NT2/D1 (cell line): ENCODE data around the gene RNF114.

ENCODE experiments used
- DNase-seq: peaks from one replicate; pipeline ENCODE4 v3.0.0-alpha.2; 2011; ENCODE audit warnings: low read depth, low spot score
- H3K27me3 ChIP-seq: 2 replicates; pipeline ENCODE4 v1.6.0; 2011; ENCODE audit warnings: mild to moderate bottlenecking; ENCODE audit not compliant: insufficient read length, insufficient read depth
- H3K36me3 ChIP-seq: 2 replicates; pipeline ENCODE4 v1.6.1; 2011; ENCODE audit warnings: mild to moderate bottlenecking, low read length, mixed read lengths; ENCODE audit not compliant: insufficient read depth, insufficient read length
- H3K4me1 ChIP-seq: 2 replicates; pipeline ENCODE4 v1.5.1; 2011; ENCODE audit not compliant: insufficient read depth, insufficient read length
- H3K4me3 ChIP-seq: 2 replicates; pipeline ENCODE4 v1.5.1; 2011; ENCODE audit warnings: low read depth; ENCODE audit not compliant: insufficient read length
- H3K9ac ChIP-seq: 2 replicates; pipeline ENCODE4 v1.6.0; 2011; ENCODE audit warnings: low read depth; ENCODE audit not compliant: insufficient read length
- H3K9me3 ChIP-seq: 2 replicates; pipeline ENCODE4 v1.5.1; 2011; ENCODE audit warnings: mild to moderate bottlenecking, low read length; ENCODE audit not compliant: insufficient read depth
- SUZ12 ChIP-seq: IDR thresholded peaks from 2 replicates; pipeline ENCODE4 v1.6.1; 2011; ENCODE audit not compliant: insufficient read length, insufficient read depth; ENCODE audit errors: extremely low read depth
- YY1 ChIP-seq: IDR thresholded peaks from 2 replicates; pipeline ENCODE4 v1.6.1; 2011; ENCODE audit not compliant: insufficient read length, insufficient read depth
- ZNF274 ChIP-seq: IDR thresholded peaks from 2 replicates; pipeline ENCODE4 v1.6.1; 2011; ENCODE audit warnings: mild to moderate bottlenecking, low read depth, low read length

RNF114 gene

GRCh38 chr20:49915380-49916145, 20.6 kb upstream of the RNF114 start, which contains the start of gene SPATA2:
TSS of gene SPATA2 (minus strand) at chr20:49915529. CDS start at chr20:49908490, 7,039 bp downstream.
- peak within 1 kb of the TSS; percentile 92 for H3K9ac ChIP-seq
- H3K27me3 ChIP-seq = no peaks in the 10 kb centered on the region
- H3K36me3 ChIP-seq = peaks cover 20% of the 10 kb centered on the region
- DNase-seq = peak; percentile 91
- H3K9me3 ChIP-seq = no peaks in the 10 kb centered on the region; the same call in 1 of the 2 replicates
- peaks cover 5% of the 10 kb centered on the region for H3K4me1 ChIP-seq
- peak within 1 kb of the TSS; percentile 84 for H3K4me3 ChIP-seq
- TF ChIP-seq YY1 (no peak), SUZ12 (no peak), ZNF274 (no peak)

- Histone ChIP-seq H3K36me3 (peaks cover 18% of the 10 kb centered on the region), H3K27me3 (no peaks in the 10 kb centered on the region), H3K4me1 (peaks cover 5% of the 10 kb centered on the region), H3K9ac (peak overlapping the region; percentile 92), H3K4me3 (peak overlapping the region; percentile 84), H3K9me3 (no peaks in the 10 kb centered on the region; the same call in 1 of the 2 replicates)
- no peak for DNase-seq
- TF ChIP-seq SUZ12 = no peak
- no peak for TF ChIP-seq ZNF274
- no peak for TF ChIP-seq YY1
These were observed 19.8 kb upstream of the RNF114 start for GRCh38 chr20:49916146-49917002.

- Histone ChIP-seq H3K4me1 (peaks cover 5% of the 10 kb centered on the region), H3K27me3 (no peaks in the 10 kb centered on the region), H3K9me3 (no peaks in the 10 kb centered on the region; the same call in 1 of the 2 replicates), H3K36me3 (peaks cover 3% of the 10 kb centered on the region), H3K9ac (no peak overlapping the region), H3K4me3 (no peak overlapping the region)
- TF ChIP-seq ZNF274 (no peak), YY1 (no peak), SUZ12 (no peak)
- no peak for DNase-seq
These were observed 17.8 kb upstream of the RNF114 start for GRCh38 chr20:49918446-49918845.

- Histone ChIP-seq H3K9ac (no peak overlapping the region), H3K27me3 (no peaks in the 10 kb centered on the region), H3K9me3 (no peaks in the 10 kb centered on the region; the same call in 1 of the 2 replicates), H3K4me1 (peaks cover 5% of the 10 kb centered on the region), H3K4me3 (no peak overlapping the region), H3K36me3 (no peaks in the 10 kb centered on the region)
- no peak for DNase-seq
- TF ChIP-seq ZNF274 (no peak), YY1 (no peak), SUZ12 (no peak)
These were observed 17.2 kb upstream of the RNF114 start for GRCh38 chr20:49919009-49919408.

GRCh38 chr20:49919461-49919860, 16.7 kb upstream of the RNF114 start:
- peaks cover 4% of the 10 kb centered on the region for H3K4me1 ChIP-seq
- no peak for TF ChIP-seq YY1
- no peak for TF ChIP-seq ZNF274
- DNase-seq = no peak

GRCh38 chr20:49924247-49924646, 11.9 kb upstream of the RNF114 start:
- H3K36me3 ChIP-seq = no peaks in the 10 kb centered on the region
- no peak for DNase-seq

More at GRCh38 chr20:49919461-49919860, 16.7 kb upstream of the RNF114 start:
- no peaks in the 10 kb centered on the region; the same call in 1 of the 2 replicates for H3K9me3 ChIP-seq
- H3K4me3 ChIP-seq = no peak overlapping the region
- H3K9ac ChIP-seq = no peak overlapping the region
- H3K36me3 ChIP-seq = no peaks in the 10 kb centered on the region
- no peaks in the 10 kb centered on the region for H3K27me3 ChIP-seq

More at GRCh38 chr20:49924247-49924646, 11.9 kb upstream of the RNF114 start:
- TF ChIP-seq ZNF274 (no peak), YY1 (no peak), SUZ12 (no peak)
- Histone ChIP-seq H3K4me3 (no peak overlapping the region), H3K9ac (no peak overlapping the region), H3K27me3 (no peaks in the 10 kb centered on the region), H3K4me1 (no peaks in the 10 kb centered on the region), H3K9me3 (no peaks in the 10 kb centered on the region; the same call in 1 of the 2 replicates)
